Liver (tissue), 9 donors: Measurements from ENCODE around the gene TXNIP. TPM values are rescaled to one million over a fixed set of nuclear protein-coding genes. Genes with fewer than 3 reads are reported as not detected.

Experiments used
- DNase-seq: peaks from one replicate; pipeline ENCODE4 v3.0.0-alpha.2; 2017; ENCODE audit warnings: low spot score
- H3K27ac ChIP-seq, 2 donors: one replicate each; pipeline ENCODE4 v1.7.0; 2013; ENCODE audit warnings: inconsistent platforms in 2 of 2, low read length in 2 of 2, control low read depth in 1 of 2, low read depth in 1 of 2, mild to moderate bottlenecking in 1 of 2
- H3K27me3 ChIP-seq, 4 donors: one replicate each; pipeline versions ENCODE4 v1.6.1 to v1.7.0; 2013; ENCODE audit warnings: low read length in 3 of 4, inconsistent platforms in 1 of 4, mild to moderate bottlenecking in 1 of 4, moderate library complexity in 1 of 4; ENCODE audit not compliant: control insufficient read depth in 4 of 4, insufficient read depth in 4 of 4
- H3K36me3 ChIP-seq, 4 donors: one replicate each; pipeline versions ENCODE4 v1.6.1 to v1.7.0; 2013; ENCODE audit warnings: low read length in 3 of 4, mild to moderate bottlenecking in 3 of 4, low read depth in 1 of 4, moderate library complexity in 1 of 4; ENCODE audit not compliant: control insufficient read depth in 4 of 4, insufficient read depth in 3 of 4
- H3K4me1 ChIP-seq, 4 donors: one replicate each; pipeline versions ENCODE4 v1.6.1 to v1.7.0; 2013; ENCODE audit warnings: low read length in 3 of 4, mild to moderate bottlenecking in 3 of 4, moderate library complexity in 1 of 4; ENCODE audit not compliant: control insufficient read depth in 4 of 4, insufficient read depth in 4 of 4
- H3K4me3 ChIP-seq, 3 donors: one replicate each; pipeline versions ENCODE4 v1.6.1 to v1.7.0; 2013; ENCODE audit warnings: low read length in 3 of 3, control low read depth in 1 of 3, low read depth in 1 of 3, mild to moderate bottlenecking in 1 of 3
- H3K9ac ChIP-seq, 2 donors: one replicate each; pipeline ENCODE4 v1.7.0; 2013; ENCODE audit warnings: low read length in 2 of 2, mild to moderate bottlenecking in 2 of 2, moderate library complexity in 2 of 2, control low read depth in 1 of 2, low read depth in 1 of 2
- H3K9me3 ChIP-seq, 4 donors: one replicate each; pipeline versions ENCODE4 v1.6.1 to v1.7.0; 2013; ENCODE audit warnings: low read length in 3 of 4; ENCODE audit not compliant: control insufficient read depth in 4 of 4
- ATF3 ChIP-seq: IDR thresholded peaks from 2 replicates; pipeline ENCODE4 v1.6.1; 2016; ENCODE audit warnings: antibody characterized with exemption
- CTCF ChIP-seq: fragments of 150-350 bp; IDR thresholded peaks from 2 replicates; pipeline ENCODE4 v1.5.1; 2017; ENCODE audit warnings: improper control_type of control experiment, low read depth, low read length; ENCODE audit not compliant: missing input control
- EGR1 ChIP-seq, 2 donors: IDR thresholded peaks; 2 replicates each; pipeline ENCODE4 v1.6.1; 2016 to 2018; ENCODE audit warnings: antibody characterized with exemption in 2 of 2, low read depth in 2 of 2
- FOXA1 ChIP-seq: IDR thresholded peaks from 2 replicates; pipeline ENCODE4 v1.6.1; 2016; ENCODE audit warnings: antibody characterized with exemption
- FOXA2 ChIP-seq: IDR thresholded peaks from 2 replicates; pipeline ENCODE4 v1.6.1; 2016; ENCODE audit warnings: antibody characterized with exemption
- GABPA ChIP-seq, 2 donors: IDR thresholded peaks in 1 of 2; conservative IDR thresholded peaks in 1 of 2; 2 replicates each; pipeline ENCODE4 v1.6.1; 2016; ENCODE audit warnings: antibody characterized with exemption in 2 of 2, mild to moderate bottlenecking in 1 of 2, moderate library complexity in 1 of 2
- HNF4A ChIP-seq, 2 donors: conservative IDR thresholded peaks; 2 replicates each; pipeline ENCODE4 v1.6.1; 2016; ENCODE audit warnings: antibody characterized with exemption in 2 of 2, mild to moderate bottlenecking in 2 of 2
- HNF4G ChIP-seq: IDR thresholded peaks from 2 replicates; pipeline ENCODE4 v1.6.1; 2016; ENCODE audit warnings: antibody characterized with exemption
- JUND ChIP-seq, 2 donors: IDR thresholded peaks; 2 replicates each; pipeline ENCODE4 v1.6.1; 2016; ENCODE audit warnings: antibody characterized with exemption in 2 of 2
- MAX ChIP-seq: IDR thresholded peaks from 2 replicates; pipeline ENCODE4 v1.6.1; 2016; ENCODE audit warnings: antibody characterized with exemption
- NR2F2 ChIP-seq: IDR thresholded peaks from 2 replicates; pipeline ENCODE4 v1.6.1; 2016; ENCODE audit warnings: antibody characterized with exemption
- RAD21 ChIP-seq, 2 donors: IDR thresholded peaks; 2 replicates each; pipeline ENCODE4 v1.6.1; 2016; ENCODE audit warnings: antibody characterized with exemption in 2 of 2, mild to moderate bottlenecking in 2 of 2
- REST ChIP-seq: IDR thresholded peaks from 2 replicates; pipeline ENCODE4 v1.6.1; 2016; ENCODE audit warnings: antibody characterized with exemption, mild to moderate bottlenecking
- RXRA ChIP-seq, 2 donors: IDR thresholded peaks; 2 replicates each; pipeline ENCODE4 v1.6.1; 2017 to 2018; ENCODE audit warnings: antibody characterized with exemption in 2 of 2, mild to moderate bottlenecking in 1 of 2
- SP1 ChIP-seq: IDR thresholded peaks from 2 replicates; pipeline ENCODE4 v1.6.1; 2018; ENCODE audit warnings: antibody characterized with exemption, mild to moderate bottlenecking
- TAF1 ChIP-seq: conservative IDR thresholded peaks from 2 replicates; pipeline ENCODE4 v1.6.1; 2016; ENCODE audit warnings: antibody characterized with exemption, mild to moderate bottlenecking
- YY1 ChIP-seq: IDR thresholded peaks from 2 replicates; pipeline ENCODE4 v1.6.1; 2016; ENCODE audit warnings: antibody characterized with exemption, mild to moderate bottlenecking
- ZBTB33 ChIP-seq: IDR thresholded peaks from 2 replicates; pipeline ENCODE4 v1.6.1; 2016; ENCODE audit warnings: antibody characterized with exemption
- WGBS: extraction: QIAGEN DNeasy Blood & Tissue Kit; methylation state at CpG from one replicate; pipeline ENCODE4 v1.1.7; 2013; 5-methylcytosine and 5-hydroxymethylcytosine counted together
- polyA plus RNA-seq, 2 donors: library from polyadenylated mRNA; stranded (reverse) in 1 of 2; unstranded in 1 of 2; fragments of 200-250 nt in 1 of 2; fragments of >200 nt in 1 of 2; fragmentation: Nextera tagmentation in 1 of 2; extraction: Ambion mirVana in 1 of 2; gene quantifications; one replicate each; pipeline versions ENCODE4 v1.2.1 to v1.2.3, GENCODE V29; 2013 to 2015
- total RNA-seq, 2 donors: library from RNA; depleted of rRNA; stranded (reverse); fragments of >200 nt; gene quantifications; one replicate each; pipeline ENCODE4 v1.2.3, GENCODE V29; 2014
- donor health status: healthy.
- donor health status: healthy.
- donor health status: healthy.
- donor health status: healthy.
- donor health status: healthy.

TXNIP gene
- total and polyA plus RNA-seq, 4 donors, result 53.8 to 223 (median 92.0) TPM

GRCh38 chr1:145956781-145957442, 39.5 kb downstream of the TXNIP start:
- peak overlapping the region; percentile 80 to 88 for H3K27ac ChIP-seq
- H3K9me3 ChIP-seq, result no peaks in the 10 kb centered on the region
- DNase-seq, result no peak
- peak overlapping the region; percentile 49 to 86 (median 71) for H3K4me3 ChIP-seq
- H3K27me3 ChIP-seq, result no peaks in the 10 kb centered on the region
- H3K9ac ChIP-seq, result peak overlapping the region; percentile 81 to 91
- 7% methylated on average over 3 of the region's 3 CpGs for WGBS
- peaks cover 13 to 58% (median 49%) of the 10 kb centered on the region in 4 donors for H3K4me1 ChIP-seq
- TF ChIP-seq FOXA1 (no peak), JUND (IDR thresholded peaks at IDR 0.05) (no peak), REST (no peak), NR2F2 (no peak), RAD21 (IDR thresholded peaks at IDR 0.05) (no peak), ATF3 (no peak), TAF1 (no peak), EGR1 (IDR thresholded peaks at IDR 0.05; ENCODE audit: low read depth in 2 of 2) (no peak), RXRA (IDR thresholded peaks at IDR 0.05) (no peak), FOXA2 (no peak), SP1 (no peak), MAX (no peak), HNF4A (conservative IDR thresholded peaks at IDR 0.05) (no peak), CTCF (no peak), YY1 (no peak)
- no peaks in the 10 kb centered on the region for H3K36me3 ChIP-seq

- no peak for TF ChIP-seq GABPA (IDR thresholded peaks at IDR 0.05 in 1 of 2, conservative IDR thresholded peaks at IDR 0.05 in 1 of 2)
- TF ChIP-seq JUND (IDR thresholded peaks at IDR 0.05), result no peak
- TF ChIP-seq MAX, result no peak
- no peak for TF ChIP-seq ATF3
- no peak for TF ChIP-seq TAF1
- no peak for TF ChIP-seq NR2F2
- TF ChIP-seq FOXA1, result no peak
- TF ChIP-seq CTCF, result no peak
- TF ChIP-seq RAD21 (IDR thresholded peaks at IDR 0.05), result no peak
- no peak for TF ChIP-seq RXRA (IDR thresholded peaks at IDR 0.05)
- TF ChIP-seq SP1, result no peak
- TF ChIP-seq HNF4A (conservative IDR thresholded peaks at IDR 0.05), result no peak
- TF ChIP-seq YY1, result no peak
- TF ChIP-seq ZBTB33, result no peak
- TF ChIP-seq FOXA2, result no peak
- TF ChIP-seq HNF4G, result no peak
- no peaks in the 10 kb centered on the region for H3K27me3 ChIP-seq
- H3K4me3 ChIP-seq, result peak overlapping the region in 2 of 3 donors; percentile 71 to 86
- H3K36me3 ChIP-seq, result no peaks in the 10 kb centered on the region
- no peak for DNase-seq
- peak overlapping the region; percentile 80 to 88 for H3K27ac ChIP-seq
- H3K9me3 ChIP-seq, result no peaks in the 10 kb centered on the region
- H3K4me1 ChIP-seq, result peaks cover 11 to 55% (median 43%) of the 10 kb centered on the region in 4 donors
- peak overlapping the region; percentile 81 to 91 for H3K9ac ChIP-seq
These were observed 40.0 kb downstream of the TXNIP start for GRCh38 chr1:145956361-145956760.
